GM12873 (cell line): Measurements from ENCODE around the gene NSMCE1.

Experiments
- CTCF ChIP-seq: IDR thresholded peaks from 2 replicates; pipeline ENCODE4 v1.5.1; 2012; ENCODE audit warnings: low read depth, mild to moderate bottlenecking, moderate library complexity, low read length, control low read depth; ENCODE audit not compliant: insufficient read depth; ENCODE audit errors: missing control alignments

Gene NSMCE1

DNA sequence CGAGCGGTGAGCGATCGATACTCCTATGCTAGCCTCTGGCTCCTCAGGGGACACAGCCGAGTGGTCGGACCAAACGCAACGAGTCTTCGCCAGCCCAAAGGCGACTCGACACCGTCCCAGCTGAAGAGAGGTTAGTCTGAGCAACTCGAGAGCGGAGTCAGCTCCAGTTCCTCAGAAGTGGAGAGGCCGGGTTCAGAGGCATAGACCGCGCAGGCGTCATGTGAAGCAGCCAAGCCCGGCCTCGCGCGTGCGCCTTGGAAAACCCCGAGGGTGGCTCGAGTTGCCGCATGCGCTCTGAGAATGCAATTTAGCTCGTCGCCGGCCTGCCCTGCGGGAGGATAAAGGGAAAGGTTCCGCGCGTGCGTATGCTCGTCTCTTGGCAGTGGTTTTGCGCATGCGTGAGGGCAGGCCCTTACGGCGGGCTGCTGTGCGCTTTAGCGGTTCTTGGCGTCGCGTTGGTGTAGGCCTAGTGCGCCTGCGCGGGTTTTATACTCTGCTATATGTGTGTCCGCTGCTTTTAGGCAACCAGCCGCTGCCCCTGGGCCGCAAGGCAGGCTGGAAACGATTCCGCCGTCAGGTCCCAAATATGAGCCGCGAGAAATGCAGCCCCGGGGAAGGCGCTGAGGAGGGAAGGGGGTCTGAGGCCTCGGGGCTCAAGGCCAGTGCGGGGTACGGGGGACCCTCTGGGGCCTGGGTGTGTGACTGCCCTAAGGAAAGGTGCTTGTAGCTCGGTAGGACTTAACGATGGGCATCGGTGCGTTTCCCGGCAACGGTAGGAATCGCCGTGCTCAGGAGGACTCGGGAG lies 64.9 kb downstream of the NSMCE1 start, which contains the start of gene KDM8:
KDM8 (plus strand) TSS at position 20 of the 805 bp plus-strand sequence. CDS start 6,598 bp downstream, outside the sequence.
- no peak for TF ChIP-seq CTCF

GRCh38 chr16:27202923-27203506 lies 65.6 kb downstream of the NSMCE1 start:
- no peak for TF ChIP-seq CTCF

DNA sequence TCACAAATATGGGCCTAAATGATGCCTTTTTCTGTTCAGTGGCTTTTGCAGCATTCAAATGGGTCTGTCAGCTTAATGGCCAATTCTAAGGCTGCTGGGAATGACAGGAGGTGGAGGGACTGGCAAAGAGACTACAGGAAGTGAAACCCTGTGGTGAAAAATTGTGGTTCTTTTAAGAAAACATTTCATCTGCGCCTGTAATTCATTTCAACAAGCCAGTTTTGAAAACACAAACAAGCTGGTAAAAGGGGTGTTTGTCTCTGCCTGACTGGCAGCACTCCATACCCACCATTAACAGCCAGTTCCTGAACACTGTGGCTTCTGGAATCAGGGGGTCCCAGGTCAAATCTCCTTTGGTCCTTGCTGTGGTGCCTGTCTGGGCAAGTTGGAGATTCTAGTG lies 68.8 kb downstream of the NSMCE1 start:
- no peak for TF ChIP-seq CTCF

GRCh38 chr16:27199235-27199586 lies 69.4 kb downstream of the NSMCE1 start:
- TF ChIP-seq CTCF, result no peak

- TF ChIP-seq CTCF, result no peak
These were observed 69.9 kb downstream of the NSMCE1 start for GRCh38 chr16:27198451-27199234.

DNA sequence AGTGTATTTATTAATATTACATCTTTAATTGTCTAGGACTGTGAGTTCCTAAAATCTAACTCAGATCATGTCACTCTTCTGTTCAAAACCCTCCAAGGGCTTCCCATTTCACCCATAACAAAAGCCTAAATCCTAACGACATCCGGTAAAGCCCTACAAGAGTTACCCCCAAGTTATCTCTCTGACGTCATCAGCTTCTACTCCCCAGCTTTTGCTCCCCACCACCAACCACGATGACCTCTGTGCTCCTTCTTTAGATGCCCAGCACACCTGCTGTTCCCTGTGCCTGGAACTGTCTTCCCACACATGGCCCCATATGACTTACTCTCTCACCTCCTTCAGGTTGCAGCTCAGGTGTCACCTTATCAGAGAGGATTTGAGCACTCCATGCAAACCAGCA lies 71.6 kb downstream of the NSMCE1 start:
- TF ChIP-seq CTCF, result no peak
